ENCODE measurements around the gene CILP2.

CILP2 gene

GRCh38 chr19:19570571-19570970, 32.5 kb downstream of the CILP2 start:
- H3K36me3 ChIP-seq (ENCODE audit: control insufficient read depth, low read length): no peaks in the 10 kb centered on the region; the same call in 1 of the 2 replicates
- H3K9me3 ChIP-seq (ENCODE audit: control insufficient read depth, insufficient read depth, low read length): no peaks in the 10 kb centered on the region
- H3F3A ChIP-seq (ENCODE audit: control insufficient read depth, insufficient read depth): no peaks in the 10 kb centered on the region
- no peaks in the 10 kb centered on the region for H3K79me2 ChIP-seq (ENCODE audit: control insufficient read depth, low read length)
- no peaks in the 10 kb centered on the region for H3K27me3 ChIP-seq (ENCODE audit: control insufficient read depth, low read length)
- H3K27ac ChIP-seq (ENCODE audit: low read depth, low read length): no peak overlapping the region
- H3K4me3 ChIP-seq (ENCODE audit: low read length): no peak overlapping the region
- no peak for TF ChIP-seq EZH2phosphoT487 (IDR thresholded peaks at IDR 0.05; ENCODE audit: borderline replicate concordance, low read length)
- no peak for TF ChIP-seq CTCF (IDR thresholded peaks at IDR 0.05; ENCODE audit: low read depth, low read length, poor library complexity, severe bottlenecking)
- H3K4me2 ChIP-seq (ENCODE audit: low read length): no peak overlapping the region
- no peaks in the 10 kb centered on the region for H3K9me2 ChIP-seq (replicated peaks; ENCODE audit: control insufficient read depth, low read length)
- H3K4me1 ChIP-seq (ENCODE audit: control insufficient read depth, low read length): no peaks in the 10 kb centered on the region
- H4K20me1 ChIP-seq (ENCODE audit: control insufficient read depth, insufficient read depth, low read depth, low read length): no peaks in the 10 kb centered on the region

GRCh38 chr19:19571071-19571786, 33.2 kb downstream of the CILP2 start:
- H3K79me2 ChIP-seq (ENCODE audit: control insufficient read depth, low read length): no peaks in the 10 kb centered on the region
- H3K4me2 ChIP-seq (ENCODE audit: low read length): no peak overlapping the region
- H3K4me3 ChIP-seq (ENCODE audit: low read length): no peak overlapping the region
- no peaks in the 10 kb centered on the region for H3F3A ChIP-seq (ENCODE audit: control insufficient read depth, insufficient read depth)
- H3K9me2 ChIP-seq (replicated peaks; ENCODE audit: control insufficient read depth, low read length): no peaks in the 10 kb centered on the region
- H3K9me3 ChIP-seq (ENCODE audit: control insufficient read depth, insufficient read depth, low read length): no peaks in the 10 kb centered on the region
- no peaks in the 10 kb centered on the region; the same call in 1 of the 2 replicates for H3K36me3 ChIP-seq (ENCODE audit: control insufficient read depth, low read length)
- H4K20me1 ChIP-seq (ENCODE audit: control insufficient read depth, insufficient read depth, low read depth, low read length): no peaks in the 10 kb centered on the region
- no peaks in the 10 kb centered on the region for H3K4me1 ChIP-seq (ENCODE audit: control insufficient read depth, low read length)
- H3K27ac ChIP-seq (ENCODE audit: low read depth, low read length): no peak overlapping the region
- TF ChIP-seq CTCF (IDR thresholded peaks at IDR 0.05; ENCODE audit: low read depth, low read length, poor library complexity, severe bottlenecking): no peak
- TF ChIP-seq EZH2phosphoT487 (IDR thresholded peaks at IDR 0.05; ENCODE audit: borderline replicate concordance, low read length): no peak
- H3K27me3 ChIP-seq (ENCODE audit: control insufficient read depth, low read length): no peaks in the 10 kb centered on the region

- H3K9me3 ChIP-seq (ENCODE audit: control insufficient read depth, insufficient read depth, low read length): no peaks in the 10 kb centered on the region
- no peaks in the 10 kb centered on the region for H3K36me3 ChIP-seq (ENCODE audit: control insufficient read depth, low read length)
- H4K20me1 ChIP-seq (ENCODE audit: control insufficient read depth, insufficient read depth, low read depth, low read length): no peaks in the 10 kb centered on the region
- H3K4me2 ChIP-seq (ENCODE audit: low read length): no peak overlapping the region
- H3K27me3 ChIP-seq (ENCODE audit: control insufficient read depth, low read length): no peaks in the 10 kb centered on the region
- no peaks in the 10 kb centered on the region for H3K79me2 ChIP-seq (ENCODE audit: control insufficient read depth, low read length)
- H3K27ac ChIP-seq (ENCODE audit: low read depth, low read length): no peak overlapping the region
- no peaks in the 10 kb centered on the region for H3K9me2 ChIP-seq (replicated peaks; ENCODE audit: control insufficient read depth, low read length)
- no peaks in the 10 kb centered on the region for H3K4me1 ChIP-seq (ENCODE audit: control insufficient read depth, low read length)
- no peak for TF ChIP-seq EZH2phosphoT487 (IDR thresholded peaks at IDR 0.05; ENCODE audit: borderline replicate concordance, low read length)
- no peak for TF ChIP-seq CTCF (IDR thresholded peaks at IDR 0.05; ENCODE audit: low read depth, low read length, poor library complexity, severe bottlenecking)
- H3K4me3 ChIP-seq (ENCODE audit: low read length): no peak overlapping the region
- no peaks in the 10 kb centered on the region for H3F3A ChIP-seq (ENCODE audit: control insufficient read depth, insufficient read depth)
These were observed 37.3 kb downstream of the CILP2 start for GRCh38 chr19:19575411-19575810.

All from DOHH2 (cell line).